Dendritic cell treated with granulocyte-macrophage colony-stimulating factor and Interleukin-4, amounts not matched to agents 40 ng/mL and 50 ng/mL, for 4 days (primary cell): ENCODE data around the gene PBX2.

Source experiments
- H3K27ac Mint-ChIP-seq: one replicate; pipeline ENCODE4 v1.8.0; 2022; ENCODE audit warnings: mild to moderate bottlenecking, mixed read lengths
- H3K27me3 Mint-ChIP-seq: one replicate; pipeline ENCODE4 v1.8.0; 2022; ENCODE audit warnings: mild to moderate bottlenecking, mixed read lengths
- H3K36me3 Mint-ChIP-seq: one replicate; pipeline ENCODE4 v1.8.0; 2022; ENCODE audit warnings: low read depth, mixed read lengths
- H3K4me1 Mint-ChIP-seq: one replicate; pipeline ENCODE4 v1.8.0; 2022; ENCODE audit warnings: low read depth, mixed read lengths
- H3K4me3 Mint-ChIP-seq: one replicate; pipeline ENCODE4 v1.8.0; 2022; ENCODE audit warnings: mild to moderate bottlenecking, moderate library complexity, mixed read lengths
- H3K9me3 Mint-ChIP-seq: one replicate; pipeline ENCODE4 v1.8.0; 2022; ENCODE audit warnings: mixed read lengths
- intact Hi-C: fragments of 100-400 bp; cut with micrococcal nuclease; formaldehyde crosslinking; loops from one replicate; pipeline ENCODE4 v1.15.0; 2022

Gene PBX2

GRCh38 chr6:32190054-32190851, at the start of gene PBX2:
Gene PBX2, minus strand, starts transcription at chr6:32190202. Its CDS starts 287 bp downstream, at chr6:32189915.
- Mint-ChIP-seq H3K27ac (peak within 1 kb of the TSS; percentile 93), H3K36me3 (peaks cover 71% of the 10 kb centered on the region), H3K9me3 (no peaks in the 10 kb centered on the region), H3K4me1 (peaks cover 83% of the 10 kb centered on the region), H3K4me3 (peak within 1 kb of the TSS; percentile 95), H3K27me3 (no peaks in the 10 kb centered on the region)
- intact Hi-C loops = no loop called here

DNA sequence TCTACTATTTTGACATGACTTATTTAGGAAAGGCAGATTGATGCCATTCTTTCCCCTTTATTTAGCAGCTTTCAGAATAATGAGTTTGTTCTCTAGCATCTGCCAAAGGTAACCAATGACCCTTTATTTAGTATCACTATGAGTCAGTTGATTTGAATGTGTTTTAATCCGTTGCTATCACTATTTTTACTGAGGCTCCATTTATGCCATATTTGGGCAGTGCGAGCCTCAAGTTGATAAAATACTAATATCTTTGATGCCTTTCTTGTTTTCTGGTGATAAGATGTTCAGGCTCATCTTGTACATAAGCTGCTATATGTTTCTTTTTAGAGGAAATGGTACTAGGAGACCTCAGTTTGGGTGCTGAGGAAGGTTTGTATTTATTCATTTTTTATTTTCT, 49.5 kb upstream of the PBX2 start:
- intact Hi-C loops = no loop called here
- no peaks in the 10 kb centered on the region for H3K36me3 Mint-ChIP-seq
- H3K27me3 Mint-ChIP-seq = peaks cover 20% of the 10 kb centered on the region
- no peaks in the 10 kb centered on the region for H3K9me3 Mint-ChIP-seq
- H3K4me1 Mint-ChIP-seq = peaks cover 5% of the 10 kb centered on the region
- H3K4me3 Mint-ChIP-seq = no peak overlapping the region
- H3K27ac Mint-ChIP-seq = no peak overlapping the region

DNA sequence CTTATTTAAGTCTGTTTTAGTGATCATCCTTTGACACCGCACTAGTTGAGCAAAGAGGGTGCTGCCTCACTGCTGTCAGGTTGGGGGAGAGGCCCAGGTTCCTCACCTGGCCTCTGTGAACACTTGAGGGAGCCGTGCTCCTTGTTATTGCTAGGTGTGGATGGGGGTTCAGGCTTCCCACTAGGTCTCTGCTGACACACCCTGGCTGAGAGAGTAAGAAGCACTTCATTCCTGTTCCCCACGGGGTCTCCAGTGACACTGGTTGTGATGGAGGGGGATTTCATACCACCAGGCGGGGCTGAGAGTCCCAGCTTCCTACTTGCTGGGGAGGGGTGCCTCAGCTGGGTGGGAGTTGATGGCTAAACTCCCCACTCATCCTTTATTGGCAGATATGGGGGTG, 44.9 kb upstream of the PBX2 start:
- H3K27me3 Mint-ChIP-seq = peaks cover 9% of the 10 kb centered on the region
- no peak overlapping the region for H3K27ac Mint-ChIP-seq
- no peaks in the 10 kb centered on the region for H3K36me3 Mint-ChIP-seq
- H3K9me3 Mint-ChIP-seq = no peaks in the 10 kb centered on the region
- no peak overlapping the region for H3K4me3 Mint-ChIP-seq
- intact Hi-C loops = no loop called here
- H3K4me1 Mint-ChIP-seq = no peaks in the 10 kb centered on the region

DNA sequence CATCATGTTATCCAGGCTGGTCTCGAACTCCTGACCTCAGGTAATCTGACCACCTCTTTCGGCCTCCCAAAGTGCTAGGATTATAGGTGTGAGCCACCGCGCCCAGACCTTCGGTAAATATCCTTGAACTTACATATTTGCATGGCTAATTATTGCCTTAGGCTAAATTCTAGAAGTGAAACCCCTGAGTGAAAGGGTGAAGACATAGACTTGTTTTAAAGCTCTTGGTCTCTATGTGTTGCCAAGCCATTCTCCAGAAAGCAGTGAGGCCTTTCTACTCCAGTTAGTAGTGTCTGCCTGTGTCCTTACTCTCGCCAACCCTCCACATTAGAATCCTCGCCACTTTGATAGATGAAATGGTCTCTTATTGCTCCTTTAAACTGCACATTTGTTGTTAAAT, 36.4 kb upstream of the PBX2 start:
- Mint-ChIP-seq H3K27me3 (peaks cover 15% of the 10 kb centered on the region), H3K27ac (no peak overlapping the region), H3K4me3 (no peak overlapping the region), H3K4me1 (peaks cover 36% of the 10 kb centered on the region), H3K36me3 (no peaks in the 10 kb centered on the region), H3K9me3 (no peaks in the 10 kb centered on the region)
- intact Hi-C loops = no loop called here

GRCh38 chr6:32224696-32225095, 34.7 kb upstream of the PBX2 start:
- intact Hi-C loops = no loop called here
- Mint-ChIP-seq H3K27ac (no peak overlapping the region), H3K36me3 (no peaks in the 10 kb centered on the region), H3K27me3 (peaks cover 17% of the 10 kb centered on the region), H3K9me3 (no peaks in the 10 kb centered on the region), H3K4me3 (no peak overlapping the region), H3K4me1 (peaks cover 36% of the 10 kb centered on the region)

DNA sequence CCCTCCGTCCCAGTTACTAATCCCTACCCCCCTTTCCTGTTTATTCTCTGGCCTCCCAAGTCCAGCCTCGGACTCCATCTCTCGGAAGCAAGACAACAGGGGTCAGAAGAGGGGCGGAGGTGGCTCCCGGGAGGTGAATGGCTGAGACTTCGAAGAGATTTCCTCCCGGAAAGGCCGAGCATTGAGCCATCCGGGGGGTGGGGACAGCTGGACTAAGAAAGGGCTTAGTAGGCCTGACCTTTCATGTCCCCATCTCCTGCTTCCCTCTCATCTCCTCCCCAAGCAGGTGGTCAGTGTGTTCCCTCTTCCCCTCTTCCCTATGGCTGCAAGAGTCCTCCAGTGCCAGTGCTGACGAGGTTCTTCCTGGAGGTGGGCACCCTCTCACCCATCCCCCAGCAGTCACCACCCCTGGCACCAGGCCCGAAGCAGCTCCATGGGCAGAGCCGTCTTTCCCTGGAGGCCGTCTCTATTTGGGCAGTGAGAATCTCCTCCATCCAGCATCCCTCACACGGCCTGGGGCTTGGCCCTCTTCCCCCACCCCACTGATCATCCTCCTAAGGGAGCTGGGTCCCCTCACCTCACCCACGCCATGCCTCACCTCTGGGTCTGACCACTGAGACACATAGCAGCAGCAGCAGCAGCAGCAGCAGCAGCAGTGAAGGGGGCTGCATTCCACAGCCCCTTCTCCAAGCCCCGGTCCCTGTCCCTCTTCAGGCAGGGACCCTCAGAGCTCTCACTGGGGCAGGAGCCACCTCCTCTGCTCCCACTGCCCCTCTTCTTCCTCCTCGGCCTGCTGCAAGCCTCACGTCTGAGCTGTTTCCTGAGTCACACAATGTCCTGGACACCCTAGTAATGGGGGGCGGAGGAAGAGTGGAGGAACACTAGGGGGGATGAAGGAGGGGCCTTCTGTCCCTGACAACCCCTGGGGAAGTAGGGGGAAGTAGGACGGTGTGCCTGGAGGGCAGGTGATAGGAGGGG, 33.5 kb upstream of the PBX2 start, which contains the start of gene NOTCH4:
TSS of gene NOTCH4 (minus strand) at position 810 of the 978 bp plus-strand sequence. CDS start at position 671, 139 bp downstream.
- Mint-ChIP-seq H3K27ac (no peak within 1 kb of the TSS), H3K36me3 (no peaks in the 10 kb centered on the region), H3K27me3 (peaks cover 22% of the 10 kb centered on the region), H3K4me1 (peaks cover 36% of the 10 kb centered on the region), H3K4me3 (no peak within 1 kb of the TSS), H3K9me3 (no peaks in the 10 kb centered on the region)
- intact Hi-C loops = no loop called here

GRCh38 chr6:32222333-32223230, 32.6 kb upstream of the PBX2 start:
- H3K27ac Mint-ChIP-seq = peak overlapping the region; percentile 47
- peaks cover 22% of the 10 kb centered on the region for H3K27me3 Mint-ChIP-seq
- H3K4me1 Mint-ChIP-seq = peaks cover 29% of the 10 kb centered on the region
- no peaks in the 10 kb centered on the region for H3K36me3 Mint-ChIP-seq
- H3K4me3 Mint-ChIP-seq = no peak overlapping the region
- intact Hi-C loops = no loop called here
- no peaks in the 10 kb centered on the region for H3K9me3 Mint-ChIP-seq

DNA sequence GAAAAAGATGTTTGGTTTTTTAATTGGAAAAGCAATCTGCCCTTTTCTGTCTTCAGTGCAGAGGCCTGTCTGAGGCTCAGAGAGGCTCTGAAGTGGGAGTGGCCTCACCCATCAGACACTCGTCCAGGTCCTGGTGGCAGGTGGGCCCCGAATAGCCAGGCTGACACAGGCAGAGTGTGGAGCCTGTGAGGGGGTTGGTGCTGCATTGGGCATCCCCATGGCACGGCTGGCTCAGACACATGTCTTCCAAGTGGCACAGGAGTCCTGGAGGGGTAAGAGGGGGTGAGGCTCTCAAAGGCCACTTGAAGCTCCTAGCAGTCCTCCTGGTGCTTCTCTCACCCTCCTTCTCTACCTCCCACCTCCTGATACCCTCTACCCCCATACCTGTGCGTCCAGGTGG, 30.0 kb upstream of the PBX2 start:
- no peaks in the 10 kb centered on the region for H3K9me3 Mint-ChIP-seq
- H3K27me3 Mint-ChIP-seq = peaks cover 23% of the 10 kb centered on the region
- H3K4me1 Mint-ChIP-seq = peaks cover 17% of the 10 kb centered on the region
- H3K27ac Mint-ChIP-seq = peak overlapping the region; percentile 23
- no peak overlapping the region for H3K4me3 Mint-ChIP-seq
- H3K36me3 Mint-ChIP-seq = no peaks in the 10 kb centered on the region
- intact Hi-C loops = no loop called here

- Mint-ChIP-seq H3K4me3 (no peak overlapping the region), H3K9me3 (no peaks in the 10 kb centered on the region), H3K27me3 (peaks cover 19% of the 10 kb centered on the region), H3K27ac (no peak overlapping the region), H3K4me1 (peaks cover 19% of the 10 kb centered on the region), H3K36me3 (no peaks in the 10 kb centered on the region)
- intact Hi-C loops = no loop called here
Measured at GRCh38 chr6:32218167-32218566, 28.2 kb upstream of the PBX2 start.

DNA sequence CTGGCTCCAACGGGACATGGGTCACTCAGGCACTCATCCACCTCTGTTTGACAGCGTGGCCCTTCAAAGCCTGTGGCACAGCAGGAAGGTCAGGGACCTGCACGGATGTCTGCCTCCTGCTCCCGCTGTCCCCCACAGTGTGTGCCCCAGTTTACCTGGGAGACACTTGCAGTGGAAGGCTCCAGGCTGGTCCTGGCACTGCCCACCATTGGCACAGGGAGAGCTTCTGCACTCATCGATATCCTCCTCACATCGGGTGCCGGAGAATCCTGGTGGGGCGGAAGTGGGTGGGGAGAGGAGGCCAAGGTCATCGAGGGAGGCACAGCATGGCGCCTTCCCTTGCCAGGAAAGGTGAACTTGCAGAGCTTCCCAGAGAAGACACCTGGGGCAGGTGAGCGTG, 27.0 kb upstream of the PBX2 start:
- intact Hi-C loops = no loop called here
- Mint-ChIP-seq H3K4me1 (peaks cover 9% of the 10 kb centered on the region), H3K27ac (no peak overlapping the region), H3K4me3 (no peak overlapping the region), H3K9me3 (no peaks in the 10 kb centered on the region), H3K27me3 (peaks cover 12% of the 10 kb centered on the region), H3K36me3 (no peaks in the 10 kb centered on the region)

- intact Hi-C loops = no loop called here
- no peak overlapping the region for H3K4me3 Mint-ChIP-seq
- no peak overlapping the region for H3K27ac Mint-ChIP-seq
- no peaks in the 10 kb centered on the region for H3K9me3 Mint-ChIP-seq
- H3K27me3 Mint-ChIP-seq = peaks cover 8% of the 10 kb centered on the region
- no peaks in the 10 kb centered on the region for H3K36me3 Mint-ChIP-seq
- peaks cover 9% of the 10 kb centered on the region for H3K4me1 Mint-ChIP-seq
Measured at GRCh38 chr6:32216285-32216684, 26.3 kb upstream of the PBX2 start.

DNA sequence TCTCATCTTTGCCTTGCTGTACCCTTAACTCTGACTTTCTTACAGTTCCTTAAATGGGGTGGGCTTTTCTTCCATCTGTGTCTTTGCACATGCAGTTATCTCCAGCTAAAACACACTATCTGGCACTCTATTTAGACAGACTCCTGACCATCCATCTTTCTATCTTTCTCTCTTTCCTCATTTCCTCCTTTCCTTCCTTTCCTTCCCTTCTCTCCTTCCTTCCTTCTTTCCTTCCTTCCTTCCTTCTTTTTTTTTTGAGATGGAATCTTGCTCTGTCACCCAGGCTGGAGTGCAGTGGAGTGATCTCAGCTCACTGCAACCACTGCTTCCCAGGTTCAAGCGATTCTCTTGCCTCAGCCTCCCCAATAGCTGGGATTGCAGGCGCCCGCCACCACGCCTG, 25.6 kb upstream of the PBX2 start:
- H3K4me1 Mint-ChIP-seq = peaks cover 9% of the 10 kb centered on the region
- no peak overlapping the region for H3K27ac Mint-ChIP-seq
- no peaks in the 10 kb centered on the region for H3K9me3 Mint-ChIP-seq
- intact Hi-C loops = no loop called here
- no peaks in the 10 kb centered on the region for H3K36me3 Mint-ChIP-seq
- H3K27me3 Mint-ChIP-seq = peaks cover 8% of the 10 kb centered on the region
- H3K4me3 Mint-ChIP-seq = no peak overlapping the region

DNA sequence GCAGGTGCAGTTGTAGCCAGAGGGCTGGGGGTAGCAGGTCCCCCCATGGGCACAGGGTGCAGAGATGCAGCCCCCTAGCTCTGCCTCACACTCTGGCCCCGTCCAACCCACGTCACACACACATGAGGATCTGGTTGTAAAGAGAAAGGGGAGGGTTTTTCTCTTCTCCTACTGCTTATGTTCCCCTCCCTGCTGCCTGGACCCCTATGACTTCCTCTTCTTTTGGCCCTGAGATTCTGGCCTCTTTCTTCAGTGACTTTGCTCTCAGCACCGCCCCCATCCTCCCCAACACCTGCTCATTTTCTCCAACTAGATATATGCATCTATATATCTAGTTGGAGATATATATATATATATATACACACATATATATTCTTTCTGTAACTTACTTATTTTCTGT, 24.1 kb upstream of the PBX2 start:
- H3K36me3 Mint-ChIP-seq = no peaks in the 10 kb centered on the region
- H3K27me3 Mint-ChIP-seq = peaks cover 2% of the 10 kb centered on the region
- H3K9me3 Mint-ChIP-seq = no peaks in the 10 kb centered on the region
- intact Hi-C loops = no loop called here
- H3K4me3 Mint-ChIP-seq = no peak overlapping the region
- peaks cover 9% of the 10 kb centered on the region for H3K4me1 Mint-ChIP-seq
- no peak overlapping the region for H3K27ac Mint-ChIP-seq
